NB4 (cell line): ENCODE measurements around the gene HADHB.
"Not testable (repeated sequence)": the region's sequence is repeated elsewhere in the genome, so short reads cannot be mapped to it uniquely, and the experiment has no call there.

Source experiments
- DNase-seq: peaks from one replicate; pipeline ENCODE4 v3.0.0; 2010; ENCODE audit warnings: low read depth
- H3K4me3 ChIP-seq: one replicate; pipeline ENCODE4 v1.5.1; 2011; ENCODE audit warnings: mild to moderate bottlenecking, low read depth, low read length, moderate library complexity
- CTCF ChIP-seq: IDR thresholded peaks from one replicate; pipeline ENCODE4 v1.5.1; 2012; ENCODE audit warnings: low read depth, low read length
- MAX ChIP-seq: IDR thresholded peaks from 2 replicates; pipeline ENCODE4 v1.6.1; 2011; ENCODE audit warnings: low read depth, low read length
- MYC ChIP-seq: IDR thresholded peaks from 2 replicates; pipeline ENCODE4 v1.6.1; 2011; ENCODE audit warnings: low read depth, low read length
- POLR2A ChIP-seq: IDR thresholded peaks from 2 replicates; pipeline ENCODE4 v1.6.1; 2011; ENCODE audit warnings: mild to moderate bottlenecking; ENCODE audit not compliant: insufficient read length; ENCODE audit errors: extremely low read depth

HADHB gene

GRCh38 chr2:26245810-26246209, 1.1 kb downstream of the HADHB start:
- peak overlapping the region; percentile 84 for H3K4me3 ChIP-seq
- TF ChIP-seq MYC = no peak
- TF ChIP-seq POLR2A = no peak
- TF ChIP-seq CTCF = no peak
- TF ChIP-seq MAX = no peak
- peak; percentile 67 for DNase-seq

GRCh38 chr2:26246818-26247217, 2.1 kb downstream of the HADHB start:
- TF ChIP-seq MAX = peak; percentile 98
- no peak for TF ChIP-seq CTCF
- no peak for TF ChIP-seq POLR2A
- peak; percentile 90 for TF ChIP-seq MYC
- H3K4me3 ChIP-seq = peak overlapping the region; percentile 84
- peak; percentile 90 for DNase-seq

- no peak overlapping the region for H3K4me3 ChIP-seq
- no peak for TF ChIP-seq POLR2A
- no peak for TF ChIP-seq CTCF
- TF ChIP-seq MAX = no peak
- no peak for TF ChIP-seq MYC
- DNase-seq = no peak
These were observed 4.9 kb downstream of the HADHB start for GRCh38 chr2:26249625-26250024.

GRCh38 chr2:26251893-26252292, 7.2 kb downstream of the HADHB start:
- TF ChIP-seq MAX (no peak), CTCF (no peak), MYC (no peak), POLR2A (no peak)
- no peak for DNase-seq
- no peak overlapping the region for H3K4me3 ChIP-seq

GRCh38 chr2:26255759-26256384, 11.1 kb downstream of the HADHB start:
- H3K4me3 ChIP-seq = no peak overlapping the region
- no peak for DNase-seq
- TF ChIP-seq POLR2A = no peak
- no peak for TF ChIP-seq MAX
- TF ChIP-seq MYC = no peak
- TF ChIP-seq CTCF = no peak

GRCh38 chr2:26258836-26259235, 14.1 kb downstream of the HADHB start:
- not testable (repeated sequence) for H3K4me3 ChIP-seq, DNase-seq
